K562 (cell line): ENCODE data around the gene PSRC1.

ENCODE experiments used
- ASH1L ChIP-seq: fragments of 450-650 bp; IDR thresholded peaks from 2 replicates; pipeline ENCODE4 v1.6.1; 2018; ENCODE audit warnings: borderline replicate concordance, mild to moderate bottlenecking, low read depth; ENCODE audit not compliant: partially characterized antibody
- BMI1 ChIP-seq: fragments of 150-350 bp; IDR thresholded peaks from 2 replicates; pipeline ENCODE4 v1.6.1; 2014; ENCODE audit warnings: low read length
- DNMT1 ChIP-seq: fragments of 450-650 bp; IDR thresholded peaks from 2 replicates; pipeline ENCODE4 v1.6.1; 2016; ENCODE audit warnings: antibody characterized with exemption, mild to moderate bottlenecking
- MEF2A ChIP-seq: IDR thresholded peaks from 2 replicates; pipeline ENCODE4 v1.6.1; 2011; ENCODE audit warnings: low read depth, mild to moderate bottlenecking, low read length, moderate library complexity; ENCODE audit not compliant: control insufficient read depth
- SMARCA5 ChIP-seq: fragments of 450-650 bp; IDR thresholded peaks from 2 replicates; pipeline ENCODE4 v1.6.1; 2016
- TF ChIP-seq, protein P1 (sequence below), 3 experiments: IDR thresholded peaks in 2 of 3; conservative IDR thresholded peaks in 1 of 3; 2 replicates each; pipeline ENCODE4 v1.5.1; 2011 to 2012; ENCODE audit warnings: low read length in 3 of 3, mild to moderate bottlenecking in 3 of 3, control low read depth in 2 of 3, improper control_type of control experiment in 1 of 3, inconsistent platforms in 1 of 3, low read depth in 1 of 3, mixed read lengths in 1 of 3, moderate library complexity in 1 of 3; ENCODE audit not compliant: insufficient read depth in 2 of 3
- TF ChIP-seq, protein P2 (sequence below): IDR thresholded peaks from 3 replicates; pipeline ENCODE4 v1.6.1; 2011; ENCODE audit warnings: borderline replicate concordance, mild to moderate bottlenecking, moderate library complexity; ENCODE audit not compliant: insufficient read length; ENCODE audit errors: extremely low read depth

DNA sequence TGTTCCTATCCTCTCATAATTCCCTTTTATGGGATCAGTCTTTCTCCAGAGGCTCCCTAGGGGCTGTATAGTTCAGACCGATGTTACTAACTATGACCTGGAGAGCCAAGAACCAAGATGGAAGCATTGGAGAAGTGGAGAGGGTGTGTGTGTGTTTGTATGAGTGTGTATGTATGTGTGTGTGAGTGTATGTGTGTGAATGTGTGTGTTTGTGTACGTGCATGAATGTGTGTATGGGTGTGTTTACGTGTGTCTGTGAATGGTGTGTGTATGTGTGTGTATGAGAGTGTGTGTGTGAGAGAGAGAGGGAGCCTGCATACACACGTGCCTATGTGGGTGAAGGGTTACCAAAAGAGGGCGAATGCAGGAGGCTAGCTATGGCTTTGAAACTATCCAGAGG lies 18.9 kb upstream of the PSRC1 start:
- TF ChIP-seq, protein P1, sequence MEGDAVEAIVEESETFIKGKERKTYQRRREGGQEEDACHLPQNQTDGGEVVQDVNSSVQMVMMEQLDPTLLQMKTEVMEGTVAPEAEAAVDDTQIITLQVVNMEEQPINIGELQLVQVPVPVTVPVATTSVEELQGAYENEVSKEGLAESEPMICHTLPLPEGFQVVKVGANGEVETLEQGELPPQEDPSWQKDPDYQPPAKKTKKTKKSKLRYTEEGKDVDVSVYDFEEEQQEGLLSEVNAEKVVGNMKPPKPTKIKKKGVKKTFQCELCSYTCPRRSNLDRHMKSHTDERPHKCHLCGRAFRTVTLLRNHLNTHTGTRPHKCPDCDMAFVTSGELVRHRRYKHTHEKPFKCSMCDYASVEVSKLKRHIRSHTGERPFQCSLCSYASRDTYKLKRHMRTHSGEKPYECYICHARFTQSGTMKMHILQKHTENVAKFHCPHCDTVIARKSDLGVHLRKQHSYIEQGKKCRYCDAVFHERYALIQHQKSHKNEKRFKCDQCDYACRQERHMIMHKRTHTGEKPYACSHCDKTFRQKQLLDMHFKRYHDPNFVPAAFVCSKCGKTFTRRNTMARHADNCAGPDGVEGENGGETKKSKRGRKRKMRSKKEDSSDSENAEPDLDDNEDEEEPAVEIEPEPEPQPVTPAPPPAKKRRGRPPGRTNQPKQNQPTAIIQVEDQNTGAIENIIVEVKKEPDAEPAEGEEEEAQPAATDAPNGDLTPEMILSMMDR (IDR thresholded peaks at IDR 0.05 in 2 of 3, conservative IDR thresholded peaks at IDR 0.05 in 1 of 3; ENCODE audit: insufficient read depth in 2 of 3, low read depth in 1 of 3, low read length in 3 of 3) = no peak
- TF ChIP-seq, protein P2, sequence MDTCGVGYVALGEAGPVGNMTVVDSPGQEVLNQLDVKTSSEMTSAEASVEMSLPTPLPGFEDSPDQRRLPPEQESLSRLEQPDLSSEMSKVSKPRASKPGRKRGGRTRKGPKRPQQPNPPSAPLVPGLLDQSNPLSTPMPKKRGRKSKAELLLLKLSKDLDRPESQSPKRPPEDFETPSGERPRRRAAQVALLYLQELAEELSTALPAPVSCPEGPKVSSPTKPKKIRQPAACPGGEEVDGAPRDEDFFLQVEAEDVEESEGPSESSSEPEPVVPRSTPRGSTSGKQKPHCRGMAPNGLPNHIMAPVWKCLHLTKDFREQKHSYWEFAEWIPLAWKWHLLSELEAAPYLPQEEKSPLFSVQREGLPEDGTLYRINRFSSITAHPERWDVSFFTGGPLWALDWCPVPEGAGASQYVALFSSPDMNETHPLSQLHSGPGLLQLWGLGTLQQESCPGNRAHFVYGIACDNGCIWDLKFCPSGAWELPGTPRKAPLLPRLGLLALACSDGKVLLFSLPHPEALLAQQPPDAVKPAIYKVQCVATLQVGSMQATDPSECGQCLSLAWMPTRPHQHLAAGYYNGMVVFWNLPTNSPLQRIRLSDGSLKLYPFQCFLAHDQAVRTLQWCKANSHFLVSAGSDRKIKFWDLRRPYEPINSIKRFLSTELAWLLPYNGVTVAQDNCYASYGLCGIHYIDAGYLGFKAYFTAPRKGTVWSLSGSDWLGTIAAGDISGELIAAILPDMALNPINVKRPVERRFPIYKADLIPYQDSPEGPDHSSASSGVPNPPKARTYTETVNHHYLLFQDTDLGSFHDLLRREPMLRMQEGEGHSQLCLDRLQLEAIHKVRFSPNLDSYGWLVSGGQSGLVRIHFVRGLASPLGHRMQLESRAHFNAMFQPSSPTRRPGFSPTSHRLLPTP = no peak
- TF ChIP-seq SMARCA5 (no peak), ASH1L (no peak), BMI1 (no peak), MEF2A (no peak), DNMT1 (no peak)
